H1 (cell line): ENCODE results near the gene KCND3. TPM values are rescaled to one million over a fixed set of nuclear protein-coding genes. Genes with fewer than 3 reads are reported as not detected.

ENCODE experiments used
- CTCF ChIA-PET: fragments of 300-600 bp; sonication (Branson Sonifier 250); formaldehyde crosslinking; loops from one replicate; lab custom pipeline; 2021; ENCODE audit not compliant: partially characterized antibody; lab: Charles Lee
- POLR2A ChIA-PET: fragments of 300-600 bp; sonication (Branson Sonifier 250); formaldehyde crosslinking; loops from one replicate; lab custom pipeline; 2021; ENCODE audit warnings: inconsistent platforms; ENCODE audit not compliant: partially characterized antibody; lab: Charles Lee
- DNase-seq, 2 experiments: peaks; one replicate each; pipeline versions ENCODE4 v3.0.0 to v3.0.0-alpha.2; 2010 to 2022; ENCODE audit warnings: low spot score in 2 of 2, low read depth in 1 of 2, mixed read lengths in 1 of 2
- FAIRE-seq: peaks from 2 replicates; lab custom pipeline; 2011; peaks lifted over from hg19 to GRCh38; lab: Jason Lieb, UNC
- H2AFZ ChIP-seq: 2 replicates; pipeline ENCODE4 v1.8.1; 2012; ENCODE audit warnings: low read length, inconsistent platforms
- H2AK5ac ChIP-seq: 2 replicates; pipeline ENCODE4 v1.6.1; 2013; ENCODE audit warnings: low read depth, low read length
- H2BK120ac ChIP-seq: replicated peaks from 2 replicates; pipeline ENCODE3; 2013; ENCODE audit warnings: low read depth, low read length, inconsistent platforms
- H2BK12ac ChIP-seq: 2 replicates; pipeline ENCODE4 v1.6.1; 2013; ENCODE audit warnings: low read depth, low read length
- H2BK15ac ChIP-seq: 2 replicates; pipeline ENCODE4 v1.6.1; 2013; ENCODE audit warnings: low read length
- H2BK20ac ChIP-seq: 2 replicates; pipeline ENCODE4 v1.6.1; 2013; ENCODE audit warnings: low read length
- H2BK5ac ChIP-seq: 2 replicates; pipeline ENCODE4 v1.6.1; 2013; ENCODE audit warnings: low read depth, low read length
- H3K14ac ChIP-seq: 2 replicates; pipeline ENCODE4 v1.6.1; 2013; ENCODE audit warnings: inconsistent platforms; ENCODE audit not compliant: insufficient read length
- H3K18ac ChIP-seq: 2 replicates; pipeline ENCODE4 v1.6.1; 2013; ENCODE audit warnings: low read length; ENCODE audit errors: extremely low read depth
- H3K23ac ChIP-seq: 2 replicates; pipeline ENCODE4 v1.6.1; 2013; ENCODE audit warnings: inconsistent platforms; ENCODE audit not compliant: insufficient read length
- H3K23me2 ChIP-seq: 2 replicates; pipeline ENCODE4 v1.6.1; 2013; ENCODE audit warnings: low read depth, low read length
- H3K27ac ChIP-seq: 2 replicates; pipeline ENCODE4 v1.6.1; 2011; ENCODE audit warnings: low read depth, low read length, inconsistent platforms
- H3K27me3 ChIP-seq, 4 experiments: replicated peaks in 1 of 4; 1 replicate in 1 of 4; 2 replicates in 3 of 4; pipeline versions ENCODE4 v1.6.1 to v1.8.1; 2011 to 2013; ENCODE audit warnings: low read length in 3 of 4, mild to moderate bottlenecking in 3 of 4, inconsistent platforms in 2 of 4, mixed read lengths in 2 of 4, moderate library complexity in 1 of 4; ENCODE audit not compliant: control insufficient read depth in 3 of 4, insufficient read depth in 3 of 4; ENCODE audit errors: extremely low read depth in 1 of 4
- H3K36me3 ChIP-seq, 4 experiments: 2 replicates each; pipeline versions ENCODE4 v1.6.1 to v1.8.1; 2011 to 2013; ENCODE audit warnings: mild to moderate bottlenecking in 4 of 4, low read length in 3 of 4, moderate library complexity in 2 of 4, control low read depth in 1 of 4, inconsistent platforms in 1 of 4; ENCODE audit not compliant: insufficient read depth in 4 of 4, control insufficient read depth in 2 of 4
- H3K4ac ChIP-seq: replicated peaks from 2 replicates; pipeline ENCODE3; 2013; ENCODE audit warnings: low read length, low read depth, mixed read lengths, inconsistent platforms; ENCODE audit not compliant: insufficient read length
- H3K4me1 ChIP-seq, 4 experiments: replicated peaks in 1 of 4; 1 replicate in 1 of 4; 2 replicates in 3 of 4; pipeline versions ENCODE4 v1.6.1 to v1.8.1; 2011 to 2013; ENCODE audit warnings: low read length in 3 of 4, inconsistent platforms in 2 of 4, mixed read lengths in 1 of 4; ENCODE audit not compliant: insufficient read depth in 4 of 4, control insufficient read depth in 3 of 4
- H3K4me2 ChIP-seq, 2 experiments: 2 replicates each; pipeline versions ENCODE4 v1.6.1 to v1.8.1; 2011 to 2013; ENCODE audit warnings: low read depth in 2 of 2, low read length in 2 of 2, control low read depth in 1 of 2, inconsistent platforms in 1 of 2, mild to moderate bottlenecking in 1 of 2; ENCODE audit not compliant: insufficient read depth in 1 of 2
- H3K4me3 ChIP-seq, 4 experiments: fragments of 200-600, 300-600 bp in 1 of 4; sonication (generic), shearing (Covaris generic), sonication (Bioruptor Twin) in 1 of 4; 2 replicates each; pipeline versions ENCODE4 v1.5.1 to v1.8.1; 2011 to 2016; ENCODE audit warnings: low read length in 4 of 4, low read depth in 3 of 4, control low read depth in 2 of 4, inconsistent platforms in 2 of 4, mild to moderate bottlenecking in 2 of 4, mixed read lengths in 1 of 4, moderate library complexity in 1 of 4; ENCODE audit not compliant: insufficient read depth in 2 of 4; ENCODE audit errors: extremely low read depth in 1 of 4
- H3K56ac ChIP-seq: replicated peaks from 2 replicates; pipeline ENCODE3; 2013; ENCODE audit warnings: low read depth, mild to moderate bottlenecking, mixed read lengths, low read length, inconsistent platforms; ENCODE audit not compliant: insufficient read length
- H3K79me1 ChIP-seq: 2 replicates; pipeline ENCODE4 v1.6.1; 2013; ENCODE audit warnings: low read depth, low read length, control low read depth
- H3K79me2 ChIP-seq, 2 experiments: 2 replicates each; pipeline versions ENCODE4 v1.6.1 to v1.8.1; 2012 to 2013; ENCODE audit warnings: low read length in 2 of 2, mild to moderate bottlenecking in 2 of 2, inconsistent platforms in 1 of 2; ENCODE audit not compliant: insufficient read depth in 2 of 2, control insufficient read depth in 1 of 2
- H3K9ac ChIP-seq, 4 experiments: replicated peaks in 1 of 4; 1 replicate in 1 of 4; 2 replicates in 3 of 4; pipeline versions ENCODE4 v1.6.1 to v1.8.1; 2011 to 2013; ENCODE audit warnings: low read depth in 3 of 4, low read length in 3 of 4, control low read depth in 2 of 4, mild to moderate bottlenecking in 2 of 4, moderate library complexity in 2 of 4, inconsistent platforms in 1 of 4; ENCODE audit errors: extremely low read depth in 1 of 4
- H3K9me3 ChIP-seq, 2 experiments: 2 replicates each; pipeline versions ENCODE4 v1.6.1 to v1.8.1; 2012 to 2013; ENCODE audit warnings: mild to moderate bottlenecking in 2 of 2, moderate library complexity in 2 of 2, control low read depth in 1 of 2, inconsistent platforms in 1 of 2, low read depth in 1 of 2, low read length in 1 of 2, mixed read lengths in 1 of 2; ENCODE audit not compliant: insufficient read depth in 2 of 2
- H4K20me1 ChIP-seq, 2 experiments: replicated peaks in 1 of 2; 2 replicates each; pipeline versions ENCODE3 to v1.8.1; 2011 to 2013; ENCODE audit warnings: inconsistent platforms in 2 of 2, low read length in 2 of 2, mild to moderate bottlenecking in 1 of 2; ENCODE audit not compliant: insufficient read depth in 2 of 2, control insufficient read depth in 1 of 2
- H4K5ac ChIP-seq: 2 replicates; pipeline ENCODE4 v1.6.1; 2013; ENCODE audit warnings: low read length, low read depth, mixed read lengths, inconsistent platforms; ENCODE audit not compliant: insufficient read length
- H4K8ac ChIP-seq: 2 replicates; pipeline ENCODE4 v1.8.0; 2013; ENCODE audit warnings: mild to moderate bottlenecking, moderate library complexity, low read length, inconsistent platforms; ENCODE audit not compliant: insufficient read depth; ENCODE audit errors: extremely low read depth
- H4K91ac ChIP-seq: replicated peaks from 2 replicates; pipeline ENCODE3; 2013; ENCODE audit warnings: low read length, mixed read lengths, inconsistent platforms; ENCODE audit not compliant: insufficient read length
- GTF2F1 ChIP-seq: IDR thresholded peaks from 2 replicates; pipeline ENCODE4 v1.6.1; 2012; ENCODE audit warnings: low read depth, low read length, improper control_type of control experiment, borderline replicate concordance
- HDAC2 ChIP-seq, 2 experiments: fragments of 300-600 bp in 1 of 2; sonication (generic) in 1 of 2; IDR thresholded peaks; 2 replicates each; pipeline ENCODE4 v1.6.1; 2011 to 2012; ENCODE audit warnings: low read depth in 2 of 2, low read length in 2 of 2, mild to moderate bottlenecking in 2 of 2, moderate library complexity in 2 of 2, borderline replicate concordance in 1 of 2, inconsistent platforms in 1 of 2
- PHF8 ChIP-seq: fragments of 200-600 bp; sonication (generic); conservative IDR thresholded peaks from 2 replicates; pipeline ENCODE4 v1.7.1; 2012; ENCODE audit warnings: low read depth, mild to moderate bottlenecking, inconsistent platforms, low read length, moderate library complexity
- RBBP5 ChIP-seq: IDR thresholded peaks from 2 replicates; pipeline ENCODE4 v1.7.1; 2012; ENCODE audit warnings: low read depth, mild to moderate bottlenecking, inconsistent platforms, low read length, moderate library complexity, borderline replicate concordance
- RNF2 ChIP-seq: fragments of 200-900, 300-1000 bp; sonication (generic); IDR thresholded peaks from 2 replicates; pipeline ENCODE4 v1.7.1; 2016; ENCODE audit warnings: borderline replicate concordance, low read depth, mild to moderate bottlenecking, antibody characterized with exemption, low read length; ENCODE audit not compliant: poor library complexity, severe bottlenecking; ENCODE audit errors: missing control alignments
- SAP30 ChIP-seq: fragments of 300-600 bp; sonication (generic); IDR thresholded peaks from 2 replicates; pipeline ENCODE4 v1.7.1; 2012; ENCODE audit warnings: low read length, moderate library complexity, mild to moderate bottlenecking, inconsistent platforms; ENCODE audit not compliant: insufficient read depth, insufficient replicate concordance
- SIN3A ChIP-seq, 2 experiments: IDR thresholded peaks in 1 of 2; conservative IDR thresholded peaks in 1 of 2; 2 replicates each; pipeline ENCODE4 v1.6.1; 2011 to 2012; ENCODE audit warnings: low read length in 2 of 2, improper control_type of control experiment in 1 of 2, low read depth in 1 of 2, mild to moderate bottlenecking in 1 of 2
- TAF1 ChIP-seq: IDR thresholded peaks from 2 replicates; pipeline ENCODE4 v1.6.1; 2011; ENCODE audit warnings: mild to moderate bottlenecking, low read depth, low read length
- TAF7 ChIP-seq: optimal IDR thresholded peaks from 2 replicates; pipeline ENCODE3; 2011; ENCODE audit warnings: low read depth, mild to moderate bottlenecking, inconsistent platforms, low read length, moderate library complexity, borderline replicate concordance
- WGBS, 2 experiments: shearing (Covaris generic) in 1 of 2; methylation state at CpG; one replicate each; pipeline versions ENCODE4 v1.1.6 to v1.1.7; 2013 to 2015; ENCODE audit warnings: low lambda C conversion rate in 2 of 2, mixed read lengths in 2 of 2, inconsistent platforms in 1 of 2, low coverage in 1 of 2, missing lambda C conversion rate in 1 of 2; ENCODE audit not compliant: insufficient replicate concordance in 2 of 2, insufficient coverage in 1 of 2, insufficient read length in 1 of 2; ENCODE audit errors: extremely low coverage in 1 of 2, missing lambda C conversion rate in 1 of 2; 5-methylcytosine and 5-hydroxymethylcytosine counted together
- polyA plus RNA-seq, 7 experiments: library from polyadenylated mRNA; depleted of rRNA in 3 of 7; stranded (reverse) in 5 of 7; unstranded in 2 of 7; fragments of >200 nt in 5 of 7; fragments of 200-250 nt in 2 of 7; gene quantifications; 1 replicate in 5 of 7; 2 replicates in 1 of 7; 4 replicates in 1 of 7; pipeline versions ENCODE4 v1.2.1 to v1.2.3, GENCODE V29; 2011 to 2013; ENCODE audit warnings: missing spikeins in 2 of 7, mixed read lengths in 2 of 7
- total RNA-seq: library from RNA; stranded (reverse); fragmentation: NEBNext Ultra II Directional; extraction: Animal tissue kit (Norgen Biotek cat#: 25700); gene quantifications from 2 replicates; pipeline ENCODE4 v1.2.1, GENCODE V29; 2021
- TF ChIP-seq, protein P1 (sequence below): IDR thresholded peaks from 2 replicates; pipeline ENCODE4 v1.6.1; 2012; ENCODE audit warnings: inconsistent platforms

Gene KCND3
- total and polyA plus RNA-seq, 2 of the 8 experiments (the other 6 are each of a cell fraction or from before 2014, with no cell fraction given): 0.14 to 0.48 TPM

DNA sequence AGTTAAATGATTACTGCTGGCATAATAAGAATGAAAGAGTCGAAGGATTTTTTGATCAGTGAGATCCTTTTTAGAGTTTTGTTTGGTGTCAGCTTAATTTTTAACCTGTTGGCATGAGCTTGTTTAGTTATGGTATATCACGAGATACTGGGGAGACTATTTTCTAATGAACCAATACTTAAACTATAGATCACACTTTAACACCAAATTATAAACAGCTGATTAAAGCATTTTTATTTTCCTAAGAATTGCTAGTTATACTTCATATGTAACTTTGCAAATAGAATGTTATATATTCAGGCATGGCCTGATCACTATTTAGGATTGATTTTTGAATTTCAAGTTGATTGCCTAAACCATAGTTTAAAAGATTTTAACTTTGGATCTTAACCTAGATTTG is 227.8 kb downstream of the KCND3 start:
- H2BK20ac ChIP-seq: no peak overlapping the region
- no peak overlapping the region for H3K4ac ChIP-seq
- ChIA-PET POLR2A (interaction anchor here (1.1 to 1.8 kb wide), 2 partner anchors 14 to 25 kb away, joined by 3 to 11 read pairs; no protein-coding TSS in a partner anchor), CTCF (interaction anchor here (40.4 kb wide), 1 partner anchor 32 kb away, joined by 1070 read pairs; the partner anchor contains the start of gene INKA2)
- H2BK5ac ChIP-seq: no peak overlapping the region
- H3K36me3 ChIP-seq: peaks cover 10 to 81% (median 45%) of the 10 kb centered on the region in 4 experiments
- no peak overlapping the region for H3K56ac ChIP-seq
- H3K27me3 ChIP-seq: no peaks in the 10 kb centered on the region
- no peak overlapping the region for H3K18ac ChIP-seq
- H3K79me1 ChIP-seq: peaks cover 2% of the 10 kb centered on the region; the same call in 1 of the 2 replicates
- no peak overlapping the region for H3K14ac ChIP-seq
- no peak overlapping the region for H3K4me3 ChIP-seq
- TF ChIP-seq SAP30 (no peak), TAF7 (no peak), HDAC2 (IDR thresholded peaks at IDR 0.05; ENCODE audit: borderline replicate concordance in 1 of 2, low read depth in 2 of 2, low read length in 2 of 2) (no peak), GTF2F1 (no peak), RNF2 (no peak), PHF8 (no peak), SIN3A (conservative IDR thresholded peaks at IDR 0.05 in 1 of 2, IDR thresholded peaks at IDR 0.05 in 1 of 2; ENCODE audit: low read depth in 1 of 2, low read length in 2 of 2) (no peak), RBBP5 (no peak), TAF1 (no peak)
- TF ChIP-seq, protein P1, sequence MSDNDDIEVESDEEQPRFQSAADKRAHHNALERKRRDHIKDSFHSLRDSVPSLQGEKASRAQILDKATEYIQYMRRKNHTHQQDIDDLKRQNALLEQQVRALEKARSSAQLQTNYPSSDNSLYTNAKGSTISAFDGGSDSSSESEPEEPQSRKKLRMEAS: no peak
- no peak overlapping the region for H4K8ac ChIP-seq
- H3K4me2 ChIP-seq: no peak overlapping the region
- H2AK5ac ChIP-seq: no peak overlapping the region
- no peaks in the 10 kb centered on the region for H4K20me1 ChIP-seq
- H3K23ac ChIP-seq: no peak overlapping the region
- H4K5ac ChIP-seq: no peak overlapping the region
- H3K79me2 ChIP-seq: peaks cover 3 to 23% of the 10 kb centered on the region in 2 experiments; a peak in 2 of 4 replicates
- DNase-seq (no peak), FAIRE-seq (no peak)
- H2BK120ac ChIP-seq: no peak overlapping the region
- H2BK15ac ChIP-seq: no peak overlapping the region
- H2AFZ ChIP-seq: no peak overlapping the region
- peaks cover 0 to 3% (median 0%) of the 10 kb centered on the region in 4 experiments; a peak in 1 of 7 replicates for H3K4me1 ChIP-seq
- H3K23me2 ChIP-seq: peaks cover 2% of the 10 kb centered on the region; the same call in 1 of the 2 replicates
- no peaks in the 10 kb centered on the region for H3K9me3 ChIP-seq
- WGBS, 2 experiments: 92% methylated on average over 2 of the region's 2 CpGs; no CpG with 5 or more reads in 1 of the 2 experiments
- no peak overlapping the region for H2BK12ac ChIP-seq
- H3K27ac ChIP-seq: no peak overlapping the region
- no peak overlapping the region for H4K91ac ChIP-seq
- no peak overlapping the region for H3K9ac ChIP-seq
